AG04449 (cell line): ENCODE results near the gene HYAL1.
A peak's percentile ranks its signal among the peaks of the same experiment; 100 is the strongest.

Experiments used
- CTCF ChIA-PET: fragments of 350-600 bp; formaldehyde crosslinking; extraction: SDS; loops from one replicate; lab custom pipeline; 2021; ENCODE audit warnings: antibody characterized with exemption; lab: Yijun Ruan, JAX
- POLR2A ChIA-PET: fragments of 400-600, 350-600 bp; formaldehyde crosslinking; extraction: SDS; loops from one replicate; lab custom pipeline; 2020; ENCODE audit warnings: antibody characterized with exemption, inconsistent platforms; lab: Yijun Ruan, JAX
- DNase-seq: peaks from one replicate; pipeline ENCODE4 v3.0.0-alpha.2; 2010; ENCODE audit warnings: low read depth, low spot score
- H3K4me3 ChIP-seq: 2 replicates; pipeline ENCODE4 v1.5.1; 2011; ENCODE audit warnings: low read depth, mild to moderate bottlenecking, control low read depth, low read length
- TF ChIP-seq, protein P1 (sequence below): IDR thresholded peaks from one replicate; pipeline ENCODE4 v1.5.1; 2011; ENCODE audit warnings: mild to moderate bottlenecking, moderate library complexity, low read length, control low read depth, inconsistent platforms; ENCODE audit not compliant: insufficient read depth; ENCODE audit errors: missing control alignments

The HYAL1 gene

DNA sequence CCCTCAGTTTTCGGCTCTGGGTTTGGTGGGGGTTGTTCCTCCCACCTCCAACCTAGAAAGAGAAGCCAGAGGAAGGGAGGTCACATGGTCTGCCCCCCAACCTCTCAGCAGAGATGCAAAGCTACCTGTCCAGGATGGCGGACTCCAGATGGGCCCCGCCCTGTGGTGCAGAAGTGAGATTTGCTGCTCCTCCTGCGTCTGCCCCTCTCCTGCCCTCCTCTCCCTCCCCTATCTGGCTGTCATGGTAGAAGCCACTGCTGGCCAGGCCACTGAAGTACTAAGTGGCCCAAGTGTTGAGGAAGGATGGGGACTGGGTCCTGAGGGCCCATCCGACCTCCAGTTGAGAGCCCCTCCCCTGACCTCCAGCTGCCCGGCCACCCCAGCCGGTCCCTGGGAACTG is 36.5 kb downstream of the HYAL1 start:
- TF ChIP-seq, protein P1, sequence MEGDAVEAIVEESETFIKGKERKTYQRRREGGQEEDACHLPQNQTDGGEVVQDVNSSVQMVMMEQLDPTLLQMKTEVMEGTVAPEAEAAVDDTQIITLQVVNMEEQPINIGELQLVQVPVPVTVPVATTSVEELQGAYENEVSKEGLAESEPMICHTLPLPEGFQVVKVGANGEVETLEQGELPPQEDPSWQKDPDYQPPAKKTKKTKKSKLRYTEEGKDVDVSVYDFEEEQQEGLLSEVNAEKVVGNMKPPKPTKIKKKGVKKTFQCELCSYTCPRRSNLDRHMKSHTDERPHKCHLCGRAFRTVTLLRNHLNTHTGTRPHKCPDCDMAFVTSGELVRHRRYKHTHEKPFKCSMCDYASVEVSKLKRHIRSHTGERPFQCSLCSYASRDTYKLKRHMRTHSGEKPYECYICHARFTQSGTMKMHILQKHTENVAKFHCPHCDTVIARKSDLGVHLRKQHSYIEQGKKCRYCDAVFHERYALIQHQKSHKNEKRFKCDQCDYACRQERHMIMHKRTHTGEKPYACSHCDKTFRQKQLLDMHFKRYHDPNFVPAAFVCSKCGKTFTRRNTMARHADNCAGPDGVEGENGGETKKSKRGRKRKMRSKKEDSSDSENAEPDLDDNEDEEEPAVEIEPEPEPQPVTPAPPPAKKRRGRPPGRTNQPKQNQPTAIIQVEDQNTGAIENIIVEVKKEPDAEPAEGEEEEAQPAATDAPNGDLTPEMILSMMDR, result no peak
- H3K4me3 ChIP-seq, result peak overlapping the region; percentile 57
- CTCF ChIA-PET, result interaction anchor here (1.4 to 40.0 kb wide), 3 partner anchors 8 to 73 kb away, joined by 9 to 1609 read pairs (median 303); partner anchors contain the start of genes GNAI2 and GNAT1
- POLR2A ChIA-PET, result interaction anchor here (1.9 to 2.0 kb wide), 2 partner anchors 20 to 31 kb away, joined by 10 read pairs; partner anchors contain the start of gene GNAI2
- DNase-seq, result no peak

DNA sequence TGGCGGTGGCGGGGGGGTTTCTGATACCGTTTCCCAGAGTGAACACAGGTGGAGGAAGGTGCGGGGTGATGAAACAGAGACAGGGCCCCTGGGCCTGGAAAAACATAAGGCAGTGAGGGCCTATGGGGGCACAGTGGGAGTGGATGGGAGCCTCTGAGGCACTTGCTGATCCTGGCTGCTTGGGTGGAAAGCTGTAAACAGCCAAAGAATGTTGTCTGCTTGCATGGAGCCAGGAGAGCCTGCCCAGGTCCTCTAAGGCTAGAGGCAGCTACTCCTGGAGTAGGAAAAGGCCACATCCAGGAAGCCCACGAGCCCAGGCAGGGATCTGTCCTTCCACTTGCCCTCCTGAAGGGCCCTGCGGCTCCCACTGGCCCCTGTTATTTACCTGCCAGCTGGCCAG is 37.4 kb downstream of the HYAL1 start:
- TF ChIP-seq, protein P1, result no peak
- H3K4me3 ChIP-seq, result no peak overlapping the region
- POLR2A ChIA-PET, result interaction anchor here (2.0 to 2.2 kb wide), 2 partner anchors 19 to 30 kb away, joined by 9 to 10 read pairs; partner anchors contain the start of gene GNAI2
- CTCF ChIA-PET, result interaction anchor here (0.8 to 40.0 kb wide), 4 partner anchors 9 to 145 kb away, joined by 3 to 1609 read pairs (median 156); partner anchors contain the start of genes GNAI2 and GNAT1
- no peak for DNase-seq

DNA sequence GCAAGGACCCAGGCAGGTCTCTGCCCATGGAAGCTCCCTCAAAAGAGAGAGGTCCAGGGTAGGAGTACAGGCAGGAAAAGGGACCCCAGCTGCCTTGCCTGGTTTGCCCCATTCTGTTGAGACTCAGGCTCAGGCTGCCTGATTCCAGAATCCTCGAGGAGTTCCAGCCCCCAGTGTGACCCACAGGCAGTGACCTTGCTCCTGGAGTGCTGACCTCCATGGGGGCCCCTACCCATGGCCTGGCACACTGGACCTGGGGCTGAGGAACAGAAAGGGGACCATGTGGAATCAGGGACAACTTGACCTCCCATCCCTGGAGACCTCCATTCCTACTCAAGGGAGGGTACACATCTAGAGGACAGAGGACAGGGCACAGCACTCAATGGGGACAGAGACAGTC is 37.8 kb downstream of the HYAL1 start:
- ChIA-PET CTCF (interaction anchor here (0.8 to 40.0 kb wide), 5 partner anchors 9 to 144 kb away, joined by 3 to 1609 read pairs (median 9); partner anchors contain the start of genes GNAI2 and GNAT1), POLR2A (interaction anchor here (2.0 to 2.9 kb wide), 3 partner anchors 19 to 30 kb away, joined by 9 to 14 read pairs (median 10); partner anchors contain the start of gene GNAI2)
- DNase-seq, result no peak
- TF ChIP-seq, protein P1, result no peak
- no peak overlapping the region for H3K4me3 ChIP-seq

DNA sequence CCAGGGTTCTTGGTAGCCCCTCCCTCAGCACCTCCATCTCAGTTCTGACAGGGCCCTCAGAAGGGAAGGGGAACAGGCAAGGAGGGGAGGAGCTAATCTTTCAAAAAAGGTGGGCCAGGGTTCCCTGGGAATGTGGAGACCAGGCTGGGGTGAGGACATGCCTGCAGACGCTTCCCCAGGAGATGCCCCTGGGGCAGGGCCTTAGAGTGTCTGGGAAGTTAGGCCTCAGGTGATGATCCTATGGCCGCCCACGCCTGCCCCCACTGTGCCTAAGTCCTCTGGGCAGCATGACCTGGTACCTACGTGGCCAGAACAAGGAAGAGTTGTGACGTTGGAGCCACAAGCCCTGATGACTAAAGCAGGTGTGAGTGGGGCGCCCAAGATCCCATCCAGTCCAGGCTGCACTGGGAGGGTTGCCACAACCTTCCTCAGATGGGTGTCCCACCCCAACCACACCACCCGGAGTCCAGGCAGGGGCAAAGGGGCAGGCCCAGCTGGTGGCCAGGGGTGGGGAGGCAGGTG is 38.3 kb downstream of the HYAL1 start:
- DNase-seq, result no peak
- ChIA-PET CTCF (interaction anchor here (0.8 to 40.0 kb wide), 5 partner anchors 8 to 72 kb away, joined by 3 to 1609 read pairs (median 7); partner anchors contain the start of genes GNAI2 and GNAT1), POLR2A (interaction anchor here (0.5 to 2.9 kb wide), 9 partner anchors 11 to 336 kb away, joined by 3 to 14 read pairs (median 5); partner anchors contain the start of genes GNAI2 and MON1A)
- TF ChIP-seq, protein P1, result no peak
- H3K4me3 ChIP-seq, result no peak overlapping the region

DNA sequence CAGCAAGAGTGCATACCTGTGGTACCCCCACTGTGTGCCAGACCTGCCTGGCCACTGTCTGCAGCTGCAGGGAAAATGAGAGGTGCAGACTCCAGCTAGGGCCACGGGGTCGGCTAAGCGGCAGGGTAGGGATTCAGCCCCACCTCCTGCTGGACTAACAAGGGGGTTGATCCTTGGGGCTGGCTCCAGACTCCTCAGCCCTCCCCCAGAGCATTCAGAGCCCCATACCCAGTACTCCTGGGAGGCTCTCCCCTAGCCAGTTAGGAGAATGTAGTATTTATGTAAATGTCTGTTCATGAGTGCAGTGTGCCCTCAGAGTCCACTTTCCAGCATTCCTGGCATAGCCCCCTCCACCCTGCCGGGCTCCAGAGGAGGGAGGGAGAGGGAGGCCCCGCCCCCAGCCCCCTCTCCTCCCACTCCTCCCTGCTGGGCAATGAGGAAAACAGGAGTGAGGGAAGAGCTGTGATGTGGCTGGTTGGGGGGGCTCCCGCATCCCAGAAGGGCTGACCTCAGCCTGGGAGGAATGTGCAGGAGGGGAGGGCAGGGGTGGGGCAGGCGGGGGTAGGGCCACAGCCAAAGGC is 38.9 kb downstream of the HYAL1 start:
- DNase-seq, result peak; percentile 84
- peak overlapping the region; percentile 36 for H3K4me3 ChIP-seq
- TF ChIP-seq, protein P1, result no peak
- ChIA-PET POLR2A (interaction anchor here (0.5 to 2.9 kb wide), 11 partner anchors 10 to 335 kb away, joined by 3 to 14 read pairs (median 4); partner anchors contain the start of genes GNAI2 and MON1A), CTCF (interaction anchor here (0.8 to 40.0 kb wide), 8 partner anchors 9 to 71 kb away, joined by 3 to 1609 read pairs (median 4); partner anchors contain the start of genes GNAI2 and GNAT1)
